ENCODE measurements around the gene TRPV2.

TRPV2 gene

GRCh38 chr17:16437083-16437482 is 21.7 kb downstream of the TRPV2 start:
- ATAC-seq = no peak

GRCh38 chr17:16438173-16438556 is 22.8 kb downstream of the TRPV2 start:
- ATAC-seq = peak; percentile 14
- no peak for TF ChIP-seq RARB (CRISPR knock-in tag; IDR thresholded peaks at IDR 0.05)
- TF ChIP-seq TCF4 (CRISPR knock-in tag; IDR thresholded peaks at IDR 0.05; ENCODE audit: borderline replicate concordance) = no peak
- no peak for TF ChIP-seq CREB5 (CRISPR knock-in tag; IDR thresholded peaks at IDR 0.05; ENCODE audit: low read depth)
- TF ChIP-seq ZNF565 (CRISPR knock-in tag; conservative IDR thresholded peaks at IDR 0.05; ENCODE audit: low read depth) = no peak
- no peak for TF ChIP-seq TOX (CRISPR knock-in tag; IDR thresholded peaks at IDR 0.05; ENCODE audit: borderline replicate concordance)
- no peak for TF ChIP-seq POU6F1 (CRISPR knock-in tag; IDR thresholded peaks at IDR 0.05; ENCODE audit: borderline replicate concordance, low read depth)
- TF ChIP-seq CSDC2 (CRISPR knock-in tag; IDR thresholded peaks at IDR 0.05) = 0 out of 2 replicates have a peak, but pooled peaks have one; percentile 47
- no peak for TF ChIP-seq ZNF8 (CRISPR knock-in tag; IDR thresholded peaks at IDR 0.05)
- TF ChIP-seq ZNF70 (CRISPR knock-in tag; IDR thresholded peaks at IDR 0.05) = no peak
- TF ChIP-seq CSRNP3 (CRISPR knock-in tag; IDR thresholded peaks at IDR 0.05) = no peak
- TF ChIP-seq ZC3H10 (CRISPR knock-in tag; IDR thresholded peaks at IDR 0.05) = no peak
- 0 out of 2 replicates have a peak, but pooled peaks have one; percentile 27 for TF ChIP-seq SNAI2 (CRISPR knock-in tag; IDR thresholded peaks at IDR 0.05)
- TF ChIP-seq TSHZ2 (CRISPR knock-in tag; IDR thresholded peaks at IDR 0.05) = no peak
- no peak for TF ChIP-seq BACH2 (CRISPR knock-in tag; IDR thresholded peaks at IDR 0.05; ENCODE audit: borderline replicate concordance)
- TF ChIP-seq ARNTL (CRISPR knock-in tag; IDR thresholded peaks at IDR 0.05; ENCODE audit: borderline replicate concordance, low read depth) = no peak

More at GRCh38 chr17:16437083-16437482, 21.7 kb downstream of the TRPV2 start:
- no peak for TF ChIP-seq PPARA (CRISPR knock-in tag; IDR thresholded peaks at IDR 0.05; ENCODE audit: borderline replicate concordance)
- TF ChIP-seq ZFP30 (CRISPR knock-in tag; IDR thresholded peaks at IDR 0.05) = no peak
- TF ChIP-seq OSR1 (CRISPR knock-in tag; IDR thresholded peaks at IDR 0.05) = no peak
- TF ChIP-seq TCF4 (CRISPR knock-in tag; IDR thresholded peaks at IDR 0.05; ENCODE audit: borderline replicate concordance) = no peak
- TF ChIP-seq GLIS3 (CRISPR knock-in tag; IDR thresholded peaks at IDR 0.05) = no peak
- no peak for TF ChIP-seq TOX (CRISPR knock-in tag; IDR thresholded peaks at IDR 0.05; ENCODE audit: borderline replicate concordance)
- TF ChIP-seq POU6F1 (CRISPR knock-in tag; IDR thresholded peaks at IDR 0.05; ENCODE audit: borderline replicate concordance, low read depth) = no peak
- TF ChIP-seq ZC3H10 (CRISPR knock-in tag; IDR thresholded peaks at IDR 0.05) = no peak
- no peak for TF ChIP-seq CSRNP3 (CRISPR knock-in tag; IDR thresholded peaks at IDR 0.05)
- no peak for TF ChIP-seq ZNF8 (CRISPR knock-in tag; IDR thresholded peaks at IDR 0.05)
- TF ChIP-seq SNAI2 (CRISPR knock-in tag; IDR thresholded peaks at IDR 0.05) = no peak
- TF ChIP-seq ZNF565 (CRISPR knock-in tag; conservative IDR thresholded peaks at IDR 0.05; ENCODE audit: low read depth) = no peak
- TF ChIP-seq ESRRG (CRISPR knock-in tag; IDR thresholded peaks at IDR 0.05) = no peak
- no peak for TF ChIP-seq RARB (CRISPR knock-in tag; IDR thresholded peaks at IDR 0.05)
- no peak for TF ChIP-seq BACH2 (CRISPR knock-in tag; IDR thresholded peaks at IDR 0.05; ENCODE audit: borderline replicate concordance)
- no peak for TF ChIP-seq ISL1 (CRISPR knock-in tag; IDR thresholded peaks at IDR 0.05)
- no peak for TF ChIP-seq CREB5 (CRISPR knock-in tag; IDR thresholded peaks at IDR 0.05; ENCODE audit: low read depth)
- TF ChIP-seq ZNF70 (CRISPR knock-in tag; IDR thresholded peaks at IDR 0.05) = no peak
- TF ChIP-seq CSDC2 (CRISPR knock-in tag; IDR thresholded peaks at IDR 0.05) = no peak
- TF ChIP-seq ZFP3 (CRISPR knock-in tag; IDR thresholded peaks at IDR 0.05) = no peak
